Astrocyte (in vitro differentiated cells and primary cell): ENCODE measurements around the gene PLD5.

Experiments
- CTCF ChIP-seq: IDR thresholded peaks from 2 replicates; pipeline ENCODE4 v1.5.1; 2011; ENCODE audit warnings: low read depth, mild to moderate bottlenecking, inconsistent platforms, low read length, moderate library complexity; ENCODE audit not compliant: insufficient read depth
- EZH2 ChIP-seq: IDR thresholded peaks from 2 replicates; pipeline ENCODE4 v1.6.1; 2012; ENCODE audit warnings: mild to moderate bottlenecking, low read length, inconsistent platforms; ENCODE audit not compliant: insufficient read depth

- no peak for TF ChIP-seq CTCF
- no peak for TF ChIP-seq EZH2
These were observed 305.1 kb downstream of the PLD5 start for GRCh38 chr1:242219298-242219901.
